ENCODE measurements around the gene TMPRSS3. TPM values are rescaled to one million over a fixed set of nuclear protein-coding genes. Genes with fewer than 3 reads are reported as not detected.

Gene TMPRSS3
- polyA plus RNA-seq, 12 donors = 0.10 to 0.32 TPM; not detected in 10

- DNase-seq = no peak
These were observed 33.2 kb upstream of the TMPRSS3 start for GRCh38 chr21:42429021-42429420.

GRCh38 chr21:42427809-42428419, 32.1 kb upstream of the TMPRSS3 start:
- DNase-seq = no peak

GRCh38 chr21:42426876-42427480, 31.1 kb upstream of the TMPRSS3 start:
- no peak for DNase-seq

- no peak for DNase-seq
These were observed 30.6 kb upstream of the TMPRSS3 start for GRCh38 chr21:42426424-42426823.

- no peak for DNase-seq
These were observed 29.7 kb upstream of the TMPRSS3 start for GRCh38 chr21:42425591-42425990.

GRCh38 chr21:42424914-42425541, 29.2 kb upstream of the TMPRSS3 start:
- DNase-seq = no peak

- no peak for DNase-seq
These were observed 27.8 kb upstream of the TMPRSS3 start for GRCh38 chr21:42423685-42424084.

- no peak for DNase-seq
These were observed 27.4 kb upstream of the TMPRSS3 start for GRCh38 chr21:42423197-42423675.

GRCh38 chr21:42421018-42421793, 25.4 kb upstream of the TMPRSS3 start:
- DNase-seq = no peak

- DNase-seq = no peak
These were observed 24.0 kb upstream of the TMPRSS3 start for GRCh38 chr21:42419845-42420244.

- no peak for DNase-seq
These were observed 23.0 kb upstream of the TMPRSS3 start for GRCh38 chr21:42418886-42419285.

GRCh38 chr21:42417533-42417932, 21.7 kb upstream of the TMPRSS3 start:
- DNase-seq = no peak

GRCh38 chr21:42414928-42415769, 19.3 kb upstream of the TMPRSS3 start:
- DNase-seq = no peak

GRCh38 chr21:42414553-42414927, 18.7 kb upstream of the TMPRSS3 start:
- no peak for DNase-seq

GRCh38 chr21:42414066-42414465, 18.2 kb upstream of the TMPRSS3 start:
- no peak for DNase-seq

GRCh38 chr21:42413500-42413899, 17.6 kb upstream of the TMPRSS3 start:
- DNase-seq = no peak

- DNase-seq = no peak
These were observed 17.2 kb upstream of the TMPRSS3 start for GRCh38 chr21:42413093-42413492.

GRCh38 chr21:42412636-42412933, 16.7 kb upstream of the TMPRSS3 start:
- DNase-seq = no peak

GRCh38 chr21:42411891-42412635, 16.2 kb upstream of the TMPRSS3 start:
- DNase-seq = no peak

GRCh38 chr21:42411197-42411869, 15.5 kb upstream of the TMPRSS3 start:
- no peak for DNase-seq

All from muscle of arm (tissue), 12 donors.